H1 (cell line): ENCODE measurements around the gene NUP133.
"Not testable (repeated sequence)": the region's sequence is repeated elsewhere in the genome, so short reads cannot be mapped to it uniquely, and the experiment has no call there.

Experiments
- ATF3 ChIP-seq: IDR thresholded peaks from 2 replicates; pipeline ENCODE4 v1.6.1; 2011; ENCODE audit warnings: low read depth, mild to moderate bottlenecking, low read length; ENCODE audit not compliant: insufficient read depth
- BRCA1 ChIP-seq: IDR thresholded peaks from 2 replicates; pipeline ENCODE4 v1.6.1; 2012; ENCODE audit warnings: low read depth, low read length, improper control_type of control experiment
- CREB1 ChIP-seq: IDR thresholded peaks from 2 replicates; pipeline ENCODE4 v1.6.1; 2012; ENCODE audit warnings: inconsistent platforms
- EP300 ChIP-seq, 2 experiments: IDR thresholded peaks; 1 replicate in 1 of 2; 2 replicates in 1 of 2; pipeline ENCODE4 v1.6.1; 2011 to 2012; ENCODE audit warnings: low read depth in 2 of 2, low read length in 2 of 2, mild to moderate bottlenecking in 2 of 2, borderline replicate concordance in 1 of 2, inconsistent platforms in 1 of 2, moderate library complexity in 1 of 2
- EZH2 ChIP-seq: fragments of 200-600 bp; sonication (generic); IDR thresholded peaks from 2 replicates; pipeline ENCODE4 v1.7.1; 2012; ENCODE audit warnings: low read depth, mild to moderate bottlenecking, moderate library complexity, low read length, inconsistent platforms; ENCODE audit not compliant: severe bottlenecking
- GABPA ChIP-seq: IDR thresholded peaks from 2 replicates; pipeline ENCODE4 v1.6.1; 2011; ENCODE audit warnings: mild to moderate bottlenecking, low read length, moderate library complexity, borderline replicate concordance; ENCODE audit not compliant: insufficient read depth
- POLR2A ChIP-seq, 2 experiments: IDR thresholded peaks; 1 replicate in 1 of 2; 2 replicates in 1 of 2; pipeline ENCODE4 v1.6.1; 2011; ENCODE audit warnings: low read depth in 2 of 2, low read length in 2 of 2, mild to moderate bottlenecking in 2 of 2; ENCODE audit errors: control extremely low read depth in 1 of 2
- POU5F1 ChIP-seq: IDR thresholded peaks from 2 replicates; pipeline ENCODE4 v1.6.1; 2011; ENCODE audit warnings: low read depth, mild to moderate bottlenecking, low read length, moderate library complexity
- RAD21 ChIP-seq, 2 experiments: IDR thresholded peaks in 1 of 2; conservative IDR thresholded peaks in 1 of 2; 2 replicates each; pipeline ENCODE4 v1.6.1; 2011; ENCODE audit warnings: low read depth in 2 of 2, low read length in 2 of 2, improper control_type of control experiment in 1 of 2, inconsistent platforms in 1 of 2, mild to moderate bottlenecking in 1 of 2, moderate library complexity in 1 of 2
- ZNF274 ChIP-seq: IDR thresholded peaks from 2 replicates; pipeline ENCODE4 v1.7.0; 2012; ENCODE audit warnings: low read length, borderline replicate concordance; ENCODE audit errors: extremely low read depth
- TF ChIP-seq, protein P1 (sequence below): IDR thresholded peaks from 2 replicates; pipeline ENCODE4 v1.6.1; 2012; ENCODE audit warnings: low read length, inconsistent platforms

- TF ChIP-seq BRCA1; GABPA; ZNF274; ATF3; EP300 (IDR thresholded peaks at IDR 0.05; ENCODE audit: borderline replicate concordance in 1 of 2, low read depth in 2 of 2, low read length in 2 of 2); POLR2A (IDR thresholded peaks at IDR 0.05; ENCODE audit: control extremely low read depth in 1 of 2, low read depth in 2 of 2, low read length in 2 of 2); RAD21 (IDR thresholded peaks at IDR 0.05 in 1 of 2, conservative IDR thresholded peaks at IDR 0.05 in 1 of 2; ENCODE audit: low read depth in 2 of 2, low read length in 2 of 2); POU5F1; EZH2; CREB1: not testable (repeated sequence)
- TF ChIP-seq, protein P1, sequence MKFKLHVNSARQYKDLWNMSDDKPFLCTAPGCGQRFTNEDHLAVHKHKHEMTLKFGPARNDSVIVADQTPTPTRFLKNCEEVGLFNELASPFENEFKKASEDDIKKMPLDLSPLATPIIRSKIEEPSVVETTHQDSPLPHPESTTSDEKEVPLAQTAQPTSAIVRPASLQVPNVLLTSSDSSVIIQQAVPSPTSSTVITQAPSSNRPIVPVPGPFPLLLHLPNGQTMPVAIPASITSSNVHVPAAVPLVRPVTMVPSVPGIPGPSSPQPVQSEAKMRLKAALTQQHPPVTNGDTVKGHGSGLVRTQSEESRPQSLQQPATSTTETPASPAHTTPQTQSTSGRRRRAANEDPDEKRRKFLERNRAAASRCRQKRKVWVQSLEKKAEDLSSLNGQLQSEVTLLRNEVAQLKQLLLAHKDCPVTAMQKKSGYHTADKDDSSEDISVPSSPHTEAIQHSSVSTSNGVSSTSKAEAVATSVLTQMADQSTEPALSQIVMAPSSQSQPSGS, result not testable (repeated sequence)
Measured at GRCh38 chr1:229394517-229394916, 113.6 kb downstream of the NUP133 start.
